ENCODE measurements around the gene NACC2. TPM values are rescaled to one million over a fixed set of nuclear protein-coding genes. Genes with fewer than 3 reads are reported as not detected.

Gene NACC2
- total and polyA plus RNA-seq, 9 of the 15 experiments (the other 6 are each of a cell fraction or from before 2014, with no cell fraction given): 0.70 to 25.1 (median 5.6) TPM

- TF ChIP-seq PRDM10 (IDR thresholded peaks at IDR 0.05; ENCODE audit: partially characterized antibody) (peak; percentile 82), PHTF2 (CRISPR knock-in tag; IDR thresholded peaks at IDR 0.05) (no peak), POLR2AphosphoS5 (IDR thresholded peaks at IDR 0.05; ENCODE audit: control insufficient read depth, insufficient read depth, low read depth, low read length) (no peak), ATF7 (IDR thresholded peaks at IDR 0.05) (no peak), RB1 (IDR thresholded peaks at IDR 0.05; ENCODE audit: low read depth) (peak; percentile 46; the same call in 1 of the 2 replicates), RAD21 (CRISPR knock-in tag; conservative IDR thresholded peaks at IDR 0.05 in 1 of 2, IDR thresholded peaks at IDR 0.05 in 1 of 2) (0 out of 4 replicates have a peak, but pooled peaks of 1 of the 2 experiments have one; percentile 7), TRIM28 (IDR thresholded peaks at IDR 0.05) (no peak), REST (IDR thresholded peaks at IDR 0.05; ENCODE audit: borderline replicate concordance) (0 out of 2 replicates have a peak, but pooled peaks have one; percentile 7), REST (CRISPR knock-in tag; IDR thresholded peaks at IDR 0.05; ENCODE audit: low read depth) (no peak), ZFP36 (IDR thresholded peaks at IDR 0.05; ENCODE audit: low read depth, low read length, partially characterized antibody) (peak; percentile 46), ZBTB7A (IDR thresholded peaks at IDR 0.05; ENCODE audit: borderline replicate concordance, control insufficient read depth, low read depth, low read length) (peak; percentile 49; the same call in 1 of the 2 replicates), IRF9 (tag; IDR thresholded peaks at IDR 0.05) (no peak)
These were observed 1.6 kb downstream of the NACC2 start (continued) for GRCh38 chr9:136093346-136093986.

Data from K562 (cell line).